ENCODE results near the gene UHRF1.
"Not testable (repeated sequence)": the region's sequence is repeated elsewhere in the genome, so short reads cannot be mapped to it uniquely, and the experiment has no call there.

Gene UHRF1

DNA sequence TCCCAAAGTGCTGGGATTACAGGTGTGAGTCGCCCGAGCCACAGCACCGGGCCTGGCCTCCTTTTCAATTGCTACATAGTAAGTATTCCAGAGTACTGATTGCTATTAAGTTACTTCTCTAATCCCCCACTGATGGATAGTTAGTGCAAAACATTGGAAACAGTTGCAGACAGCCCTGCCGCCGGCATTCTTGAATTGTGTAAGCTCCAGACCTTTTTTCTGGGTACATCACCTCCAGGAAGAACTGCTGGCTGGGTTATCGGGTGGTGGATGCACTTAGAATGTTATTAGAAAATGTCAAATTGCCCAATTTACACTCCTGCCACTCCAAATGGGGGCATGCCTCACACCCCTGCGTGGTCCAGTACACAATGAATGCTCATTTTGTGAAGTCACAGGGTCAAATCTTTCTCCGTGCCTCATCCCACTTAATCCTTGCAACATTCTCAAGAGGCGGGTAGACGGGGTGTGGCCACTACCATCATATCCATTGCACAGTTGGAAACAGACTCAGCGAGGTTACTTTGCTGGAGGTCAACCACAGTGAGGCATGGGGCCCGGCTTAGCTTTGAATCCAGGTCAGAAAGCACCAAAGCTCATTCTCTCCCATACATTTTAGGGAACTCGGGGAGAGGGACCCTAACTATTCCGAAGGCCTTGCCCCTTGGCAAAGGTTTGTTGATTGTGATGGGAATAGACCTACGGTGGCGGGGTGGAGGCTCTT lies 58.6 kb downstream of the UHRF1 start:
- no peak for ATAC-seq (ENCODE audit: low read depth)
- H3K4me1 Mint-ChIP-seq, result peaks cover 25% of the 10 kb centered on the region
- H3K4me3 Mint-ChIP-seq, result peak overlapping the region; percentile 84
- no peaks in the 10 kb centered on the region for H3K9me3 Mint-ChIP-seq
- H3K27ac Mint-ChIP-seq, result peak overlapping the region; percentile 87
- H3K27me3 Mint-ChIP-seq, result no peaks in the 10 kb centered on the region
- no peak for DNase-seq (ENCODE audit: low spot score in 2 of 2)
- H3K36me3 Mint-ChIP-seq, result no peaks in the 10 kb centered on the region

DNA sequence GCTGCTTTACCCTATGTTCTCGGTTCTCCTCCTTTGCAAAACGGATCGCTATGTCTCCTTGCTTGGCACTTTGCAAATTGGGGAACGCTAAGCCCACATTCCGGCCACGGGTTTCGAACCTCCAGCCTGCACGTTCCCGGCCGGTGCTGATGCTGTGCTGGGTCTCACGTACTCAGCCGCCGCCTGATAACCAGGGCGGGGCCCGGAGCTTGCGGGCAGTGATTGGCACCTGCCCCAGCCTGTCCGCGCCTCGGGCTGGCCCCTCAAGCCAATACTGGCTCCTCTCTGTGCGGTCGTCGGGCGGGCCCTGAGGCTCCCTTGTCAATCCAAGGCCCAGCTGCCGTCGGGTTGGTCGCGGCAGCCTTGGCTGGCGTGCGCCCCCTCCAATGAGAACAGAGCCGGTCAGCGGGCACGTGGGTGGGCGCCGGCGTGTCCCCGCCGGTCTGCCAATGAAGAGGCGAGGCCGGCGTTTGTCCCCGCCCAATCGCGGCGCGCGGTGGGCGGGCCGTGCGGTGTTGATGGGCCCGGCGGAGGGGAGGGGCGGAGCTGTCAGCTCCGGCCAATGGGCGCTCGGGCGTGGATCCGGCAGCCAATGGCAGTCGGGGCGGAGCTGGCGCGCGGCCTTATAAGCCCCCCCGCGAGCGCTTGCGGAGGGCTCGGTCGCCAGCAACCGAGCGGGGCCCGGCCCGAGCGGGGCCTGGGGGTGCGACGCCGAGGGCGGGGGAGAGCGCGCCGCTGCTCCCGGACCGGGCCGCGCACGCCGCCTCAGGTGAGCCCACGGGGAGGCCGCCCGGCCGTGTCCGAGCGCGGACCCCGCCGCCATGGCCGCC lies 59.4 kb downstream of the UHRF1 start, which contains the start of gene KDM4B:
Gene KDM4B (plus strand): TSS at position 652 of the 830 bp plus-strand sequence. CDS start 63,778 bp downstream, outside the sequence.
- Mint-ChIP-seq H3K27ac (peak within 1 kb of the TSS; percentile 87), H3K36me3 (no peaks in the 10 kb centered on the region), H3K27me3 (no peaks in the 10 kb centered on the region), H3K4me1 (peaks cover 26% of the 10 kb centered on the region), H3K9me3 (no peaks in the 10 kb centered on the region), H3K4me3 (peak within 1 kb of the TSS; percentile 91)
- peak; percentile 87 for ATAC-seq (ENCODE audit: low read depth)
- peak; percentile 96 to 99 for DNase-seq (ENCODE audit: low spot score in 2 of 2)

DNA sequence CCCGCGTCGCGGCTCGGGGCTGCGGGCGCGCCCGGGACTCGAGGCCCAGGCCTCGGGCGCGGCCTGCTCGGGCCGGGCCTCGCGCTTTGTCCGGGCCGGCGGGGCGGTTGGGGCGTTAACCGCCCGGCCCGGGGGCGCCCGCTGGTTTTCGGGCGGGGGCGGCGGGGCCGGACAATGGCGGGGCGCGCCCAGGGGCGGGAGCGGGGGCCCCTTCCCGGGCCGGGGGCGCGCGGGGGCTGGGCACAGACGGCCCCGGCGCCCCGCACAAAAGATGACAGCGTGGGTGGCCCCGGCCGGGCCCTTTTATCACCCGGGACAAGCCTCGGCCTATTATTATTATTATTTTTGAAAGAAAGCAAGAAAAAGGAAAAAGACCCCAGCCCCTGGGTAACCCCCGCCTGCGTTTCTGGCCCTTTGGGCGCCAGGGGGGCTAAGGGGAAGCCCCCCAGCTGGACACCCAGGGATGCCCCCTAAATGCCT lies 60.0 kb downstream of the UHRF1 start:
- no peaks in the 10 kb centered on the region for H3K9me3 Mint-ChIP-seq
- no peak for DNase-seq (ENCODE audit: low spot score in 2 of 2)
- H3K27ac Mint-ChIP-seq, result peak overlapping the region; percentile 87
- peak overlapping the region; percentile 91 for H3K4me3 Mint-ChIP-seq
- H3K4me1 Mint-ChIP-seq, result peaks cover 26% of the 10 kb centered on the region
- H3K36me3 Mint-ChIP-seq, result no peaks in the 10 kb centered on the region
- no peak for ATAC-seq (ENCODE audit: low read depth)
- H3K27me3 Mint-ChIP-seq, result no peaks in the 10 kb centered on the region

DNA sequence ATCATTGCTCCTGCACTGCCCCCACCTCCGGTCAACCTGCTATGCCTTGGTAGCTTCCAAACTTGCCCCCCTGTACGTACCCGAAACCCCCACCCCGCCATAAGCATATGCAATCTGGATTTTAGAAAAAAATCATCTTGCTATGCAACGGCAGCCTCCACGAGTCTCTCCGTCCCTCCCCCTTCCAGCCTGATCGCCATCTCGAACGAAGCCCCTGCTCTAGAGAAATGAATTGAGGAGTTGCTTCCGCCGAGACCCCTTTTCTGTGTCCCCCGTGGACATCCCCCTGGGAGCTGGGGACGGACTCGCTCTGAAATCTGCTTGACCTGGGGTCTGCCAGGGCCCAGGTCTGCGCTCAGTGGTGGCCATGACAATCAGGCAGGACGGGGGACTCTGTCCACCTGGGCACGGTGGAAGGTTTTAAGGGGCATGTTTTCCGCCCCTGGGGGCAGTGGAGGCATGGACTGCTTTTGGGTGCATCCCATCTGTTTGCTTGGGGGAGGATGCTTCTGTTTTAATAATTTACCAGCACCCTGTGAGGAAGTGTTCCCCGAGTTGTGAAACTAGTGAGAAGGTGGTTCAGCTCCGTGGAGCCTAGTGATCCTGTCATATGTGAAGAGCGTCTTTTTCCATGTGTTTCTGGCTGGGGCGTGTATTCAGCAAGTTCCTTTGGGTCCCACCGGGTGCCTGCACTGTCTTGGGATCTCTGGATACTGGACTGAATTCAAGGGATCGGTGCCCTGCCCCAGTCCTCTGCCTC lies 60.7 kb downstream of the UHRF1 start:
- Mint-ChIP-seq H3K36me3 (no peaks in the 10 kb centered on the region), H3K27me3 (no peaks in the 10 kb centered on the region), H3K4me1 (peaks cover 29% of the 10 kb centered on the region), H3K27ac (peak overlapping the region; percentile 85), H3K4me3 (peak overlapping the region; percentile 91), H3K9me3 (no peaks in the 10 kb centered on the region)
- no peak for DNase-seq (ENCODE audit: low spot score in 2 of 2)
- ATAC-seq (ENCODE audit: low read depth), result no peak

DNA sequence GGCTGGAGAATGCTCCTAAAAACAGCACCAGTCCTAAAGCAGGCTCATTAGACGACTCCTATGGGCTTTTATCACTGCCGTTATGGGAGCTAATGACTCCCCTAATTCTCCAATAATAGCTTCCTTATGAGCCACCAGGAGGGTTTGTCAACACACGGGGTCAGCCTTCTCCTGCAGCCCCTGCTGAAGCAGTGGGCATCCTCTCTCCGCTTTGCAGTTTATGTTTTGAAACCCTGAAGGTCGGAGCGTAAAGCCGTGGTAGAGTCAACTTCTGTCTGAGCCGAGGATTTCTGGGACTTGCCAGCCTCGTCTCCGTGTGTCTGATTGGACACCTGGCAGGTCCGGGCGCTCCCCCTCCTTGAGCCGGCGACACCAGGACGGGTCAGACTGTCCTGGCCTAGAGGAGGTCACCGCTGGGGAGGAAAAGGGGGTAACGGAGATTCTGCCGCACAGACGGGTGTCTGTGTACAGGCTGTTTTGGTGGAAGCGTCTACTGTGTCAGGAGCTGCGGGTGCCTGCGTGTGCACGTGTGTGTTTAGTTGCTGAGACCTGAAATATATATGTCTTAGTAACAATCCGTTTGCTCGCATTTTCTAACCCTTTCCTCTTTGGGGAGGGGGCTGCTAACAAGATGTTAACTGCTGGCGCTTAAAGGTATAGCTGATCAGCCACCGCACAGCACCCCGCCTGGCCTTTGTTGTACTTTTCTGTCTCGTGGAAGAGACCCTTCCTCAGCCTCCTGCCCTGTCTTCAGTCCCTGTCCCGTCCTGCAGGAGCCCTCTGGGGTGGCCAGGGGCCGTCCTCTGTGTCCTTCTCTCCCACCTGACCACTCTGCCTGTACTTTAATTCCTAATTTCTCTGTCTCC lies 61.5 kb downstream of the UHRF1 start:
- Mint-ChIP-seq H3K9me3 (no peaks in the 10 kb centered on the region), H3K36me3 (no peaks in the 10 kb centered on the region), H3K4me3 (peak overlapping the region; percentile 91), H3K27ac (peak overlapping the region; percentile 85), H3K4me1 (peaks cover 29% of the 10 kb centered on the region), H3K27me3 (no peaks in the 10 kb centered on the region)
- no peak for DNase-seq (ENCODE audit: low spot score in 2 of 2)
- ATAC-seq (ENCODE audit: low read depth), result no peak

DNA sequence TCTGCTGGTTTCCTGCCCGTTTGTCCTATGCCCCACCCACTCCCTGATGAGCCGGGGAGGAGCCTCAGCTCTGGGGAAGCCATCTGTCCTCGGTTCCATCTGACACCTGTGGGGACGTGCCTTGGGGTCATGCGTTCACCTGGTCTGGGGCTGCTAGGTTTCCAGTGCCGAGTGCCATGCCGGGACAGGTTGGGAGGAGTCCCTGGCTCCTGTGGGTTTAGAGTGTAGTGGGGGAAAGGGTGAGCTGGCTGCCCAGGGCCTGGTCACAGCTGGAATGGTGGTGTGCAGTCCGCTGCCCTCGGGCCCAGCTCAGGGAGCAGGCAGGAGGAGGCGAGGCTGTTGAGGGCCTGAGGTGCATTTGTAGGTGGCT lies 62.1 kb downstream of the UHRF1 start:
- Mint-ChIP-seq H3K4me3 (peak overlapping the region; percentile 61), H3K27ac (peak overlapping the region; percentile 19), H3K4me1 (peaks cover 29% of the 10 kb centered on the region), H3K27me3 (no peaks in the 10 kb centered on the region), H3K9me3 (no peaks in the 10 kb centered on the region), H3K36me3 (no peaks in the 10 kb centered on the region)
- no peak for ATAC-seq (ENCODE audit: low read depth)
- DNase-seq (ENCODE audit: low spot score in 2 of 2), result no peak

DNA sequence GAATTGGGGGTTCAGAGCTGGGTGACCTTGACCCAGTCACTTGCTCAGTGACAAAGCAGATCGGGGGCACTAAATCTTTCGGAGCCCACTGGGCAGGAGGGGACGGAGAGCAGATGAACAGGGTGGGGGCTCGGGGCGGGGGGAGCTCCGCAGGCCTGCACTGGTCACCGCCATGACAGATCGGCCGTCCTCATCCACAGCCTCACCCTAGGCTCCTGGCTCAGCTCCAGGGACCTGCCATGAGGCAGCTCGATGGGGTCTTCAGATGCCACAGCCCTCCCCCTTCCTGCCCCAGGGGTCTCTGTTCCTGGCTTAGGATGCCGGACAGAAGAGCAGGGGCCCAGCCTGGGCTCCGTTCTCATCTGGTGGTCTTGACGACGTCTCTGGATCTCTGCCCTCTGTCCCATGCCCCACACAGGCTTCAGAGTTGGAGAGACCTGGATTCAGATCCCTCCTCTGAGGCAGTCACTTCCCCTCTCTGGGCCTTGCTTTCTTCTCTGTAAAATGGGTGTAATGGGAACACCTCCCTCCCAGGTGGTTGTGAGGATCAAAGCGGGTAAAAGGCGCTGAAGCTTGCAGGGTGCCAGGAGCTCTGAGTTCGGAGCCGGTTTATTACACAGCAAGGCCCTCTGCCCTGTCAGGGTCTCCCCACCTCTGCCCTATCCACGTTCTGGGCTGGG lies 62.7 kb downstream of the UHRF1 start:
- DNase-seq (ENCODE audit: low spot score in 2 of 2), result no peak
- H3K9me3 Mint-ChIP-seq, result no peaks in the 10 kb centered on the region
- peaks cover 2% of the 10 kb centered on the region for H3K36me3 Mint-ChIP-seq
- H3K27me3 Mint-ChIP-seq, result no peaks in the 10 kb centered on the region
- H3K27ac Mint-ChIP-seq, result no peak overlapping the region
- no peak for ATAC-seq (ENCODE audit: low read depth)
- H3K4me3 Mint-ChIP-seq, result no peak overlapping the region
- H3K4me1 Mint-ChIP-seq, result peaks cover 31% of the 10 kb centered on the region

DNA sequence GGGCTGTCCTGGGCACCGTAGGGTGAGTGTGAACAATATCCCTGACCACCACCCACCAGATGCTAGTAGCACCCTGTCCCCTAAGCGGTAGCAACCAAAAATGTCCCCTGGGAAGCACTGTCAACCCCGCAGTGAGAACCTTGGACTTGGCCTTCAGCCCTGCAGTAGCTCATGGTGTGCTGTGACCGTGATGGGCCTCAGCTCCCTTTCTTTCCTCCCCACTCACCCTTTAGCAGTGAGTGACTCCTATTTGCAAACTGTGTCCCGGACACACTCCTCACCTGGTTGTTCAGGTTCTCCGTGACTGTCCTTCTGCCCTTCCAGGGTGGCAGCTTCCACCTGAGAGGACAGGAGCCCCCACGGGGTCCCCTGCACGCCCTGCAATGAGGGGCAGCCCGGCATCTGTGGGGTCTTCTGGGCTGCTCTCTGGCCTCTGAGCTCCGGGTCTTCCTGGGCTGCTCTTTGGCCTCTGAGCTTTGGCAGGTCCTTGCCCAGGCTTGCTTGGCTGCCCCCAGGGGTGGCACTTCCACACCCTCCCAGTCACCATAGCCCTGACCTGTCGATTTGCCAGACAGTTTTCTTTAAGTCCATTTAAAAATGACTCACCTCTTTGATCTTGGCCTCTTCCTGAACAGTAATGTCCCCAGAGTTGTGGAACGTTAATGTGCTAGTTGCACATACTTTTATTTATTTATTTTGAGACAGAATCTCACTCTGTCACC lies 63.4 kb downstream of the UHRF1 start:
- H3K36me3 Mint-ChIP-seq, result peaks cover 3% of the 10 kb centered on the region
- H3K4me1 Mint-ChIP-seq, result peaks cover 37% of the 10 kb centered on the region
- no peak overlapping the region for H3K4me3 Mint-ChIP-seq
- H3K27me3 Mint-ChIP-seq, result no peaks in the 10 kb centered on the region
- DNase-seq (ENCODE audit: low spot score in 2 of 2) (no peak), ATAC-seq (ENCODE audit: low read depth) (no peak)
- H3K27ac Mint-ChIP-seq, result no peak overlapping the region
- no peaks in the 10 kb centered on the region for H3K9me3 Mint-ChIP-seq

DNA sequence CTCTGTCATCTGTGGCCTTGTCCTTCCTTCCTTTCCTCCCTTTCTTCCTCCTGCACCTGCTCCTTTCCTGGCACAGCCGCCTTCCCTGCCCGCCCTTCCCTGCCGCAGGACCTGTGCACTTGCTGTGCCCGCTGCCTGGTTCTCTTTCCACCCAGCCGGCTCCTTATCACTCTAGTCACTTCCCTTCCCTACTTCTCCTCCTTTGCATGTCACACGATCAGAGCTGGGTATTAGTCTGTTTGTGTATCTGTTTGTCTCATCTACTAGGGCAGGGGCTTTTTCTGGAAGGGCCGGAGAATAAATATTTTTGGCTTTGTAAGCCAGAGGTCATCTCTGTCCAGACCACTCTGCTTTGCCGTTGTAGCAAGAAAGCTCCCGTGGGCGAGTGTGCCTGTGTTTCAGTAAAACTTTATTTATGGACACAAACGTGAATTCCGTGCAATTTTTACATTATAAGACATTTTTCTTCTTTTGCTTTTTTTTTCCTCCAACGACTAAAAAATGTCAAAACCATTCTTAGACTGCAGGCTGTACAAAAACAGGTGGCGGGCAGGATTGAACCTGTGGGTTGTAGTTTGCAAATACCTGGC lies 65.7 kb downstream of the UHRF1 start:
- H3K27ac Mint-ChIP-seq, result no peak overlapping the region

DNA sequence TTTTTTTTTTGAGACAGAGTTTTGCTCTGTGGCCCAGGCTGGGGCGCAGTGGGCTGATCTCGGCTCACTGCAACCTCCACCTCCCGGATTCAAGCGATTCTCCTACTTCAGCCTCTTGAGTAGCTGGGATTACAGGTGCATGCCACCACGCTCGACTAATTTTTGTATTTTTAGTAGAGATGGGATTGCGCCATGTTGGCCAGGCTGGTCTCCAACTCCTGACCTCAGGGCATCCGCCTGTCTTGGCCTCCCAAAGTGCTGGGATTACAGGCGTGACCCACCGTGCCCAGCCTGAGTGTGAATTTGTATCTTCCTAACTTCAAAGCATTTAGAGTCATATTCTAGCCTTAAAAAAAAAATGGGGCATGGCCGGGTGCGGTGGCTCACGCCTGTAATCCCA lies 66.3 kb downstream of the UHRF1 start:
- H3K27me3 Mint-ChIP-seq, H3K27ac Mint-ChIP-seq: not testable (repeated sequence)

More for the DNA sequence above, 65.7 kb downstream of the UHRF1 start:
- Mint-ChIP-seq H3K4me1 (peaks cover 39% of the 10 kb centered on the region), H3K36me3 (peaks cover 3% of the 10 kb centered on the region), H3K9me3 (no peaks in the 10 kb centered on the region), H3K4me3 (no peak overlapping the region), H3K27me3 (no peaks in the 10 kb centered on the region)
- ATAC-seq (ENCODE audit: low read depth) (no peak), DNase-seq (ENCODE audit: low spot score in 2 of 2) (no peak)

DNA sequence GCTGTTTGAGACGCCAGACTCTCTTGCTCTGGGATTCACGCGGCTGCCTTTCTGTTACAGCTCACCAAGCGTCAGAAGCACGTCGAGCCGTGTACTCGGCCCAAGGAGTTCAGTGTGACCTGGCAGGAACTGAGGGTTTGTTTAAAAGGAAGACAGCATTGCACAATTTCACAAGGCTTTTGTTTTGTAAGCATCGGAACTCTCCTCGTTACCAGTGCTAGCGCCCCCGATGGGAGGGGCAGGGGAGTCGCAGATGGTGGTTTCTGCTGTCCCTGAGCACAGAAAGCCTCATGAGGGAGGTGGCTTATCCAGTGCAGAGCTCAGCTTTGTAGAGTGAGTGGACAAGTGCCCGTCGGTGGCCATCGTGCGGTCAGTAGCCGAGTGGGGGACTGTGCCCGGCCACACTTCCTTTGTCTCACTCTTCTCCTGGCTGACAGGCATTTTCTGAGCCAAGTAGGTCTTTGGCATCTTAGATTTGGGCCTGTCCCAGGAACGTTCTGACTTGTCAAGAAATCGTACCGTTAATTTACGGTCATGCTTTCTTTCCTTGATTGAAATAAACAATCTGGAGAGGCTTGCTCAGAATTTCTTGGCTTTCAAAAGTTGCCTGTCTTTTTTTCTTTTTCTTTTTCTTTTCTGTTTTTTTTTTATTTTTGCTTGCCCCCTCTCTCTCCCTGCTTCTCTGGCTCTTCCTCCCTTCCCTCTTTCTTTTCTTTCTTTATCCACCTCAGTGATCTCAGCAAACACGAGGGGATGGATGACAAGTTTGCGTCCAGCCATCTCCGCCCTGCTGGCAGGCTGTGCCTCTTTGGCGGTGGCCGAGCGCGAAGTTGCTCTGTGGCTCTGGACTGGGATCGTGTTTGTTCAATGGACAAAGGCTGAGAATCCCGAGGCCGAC lies 67.3 kb downstream of the UHRF1 start:
- Mint-ChIP-seq H3K9me3 (no peaks in the 10 kb centered on the region), H3K36me3 (peaks cover 3% of the 10 kb centered on the region), H3K27ac (peak overlapping the region; percentile 79), H3K4me3 (peak overlapping the region; percentile 48), H3K4me1 (peaks cover 32% of the 10 kb centered on the region), H3K27me3 (no peaks in the 10 kb centered on the region)
- ATAC-seq (ENCODE audit: low read depth) (peak; percentile 27), DNase-seq (ENCODE audit: low spot score in 2 of 2) (no peak)

More for the DNA sequence above, 66.3 kb downstream of the UHRF1 start:
- ATAC-seq (ENCODE audit: low read depth); DNase-seq (ENCODE audit: low spot score in 2 of 2); H3K9me3 Mint-ChIP-seq; H3K4me3 Mint-ChIP-seq; H3K36me3 Mint-ChIP-seq: not testable (repeated sequence)
- peaks cover 36% of the 10 kb centered on the region for H3K4me1 Mint-ChIP-seq
